AG09319 (cell line): Measurements from ENCODE around the gene MAP2.
A peak's percentile ranks its signal among the peaks of the same experiment; 100 is the strongest.

ENCODE experiments used
- DNase-seq: peaks from one replicate; pipeline ENCODE4 v3.0.0-alpha.2; 2010; ENCODE audit warnings: low read depth; ENCODE audit errors: extremely low read depth
- CTCF ChIP-seq: IDR thresholded peaks from 2 replicates; pipeline ENCODE4 v1.5.1; 2011; ENCODE audit warnings: low read depth, mild to moderate bottlenecking, inconsistent platforms, low read length, moderate library complexity

MAP2 gene

DNA sequence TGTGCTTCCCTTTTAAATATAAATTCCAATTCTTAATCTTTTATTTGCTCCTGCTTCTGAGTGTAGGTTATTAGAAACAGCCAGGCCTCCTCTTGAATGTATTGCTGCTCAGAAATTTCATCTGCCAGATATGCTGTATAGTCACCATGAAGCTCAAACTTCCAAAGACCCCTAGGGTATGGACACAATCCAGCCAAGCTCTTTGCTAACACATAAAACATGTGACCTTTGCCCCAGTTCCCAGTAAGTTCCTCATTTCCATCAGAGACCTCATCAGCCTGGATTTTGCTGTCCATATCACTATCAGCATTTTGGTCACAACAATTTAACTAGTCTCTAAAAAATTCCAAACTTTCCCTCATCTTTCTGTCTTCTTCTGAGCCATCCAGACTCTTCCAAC is 75.2 kb downstream of the MAP2 start:
- no peak for DNase-seq
- no peak for TF ChIP-seq CTCF

- TF ChIP-seq CTCF = no peak
- DNase-seq = no peak
Measured at GRCh38 chr2:209501579-209501978, 77.7 kb downstream of the MAP2 start.

DNA sequence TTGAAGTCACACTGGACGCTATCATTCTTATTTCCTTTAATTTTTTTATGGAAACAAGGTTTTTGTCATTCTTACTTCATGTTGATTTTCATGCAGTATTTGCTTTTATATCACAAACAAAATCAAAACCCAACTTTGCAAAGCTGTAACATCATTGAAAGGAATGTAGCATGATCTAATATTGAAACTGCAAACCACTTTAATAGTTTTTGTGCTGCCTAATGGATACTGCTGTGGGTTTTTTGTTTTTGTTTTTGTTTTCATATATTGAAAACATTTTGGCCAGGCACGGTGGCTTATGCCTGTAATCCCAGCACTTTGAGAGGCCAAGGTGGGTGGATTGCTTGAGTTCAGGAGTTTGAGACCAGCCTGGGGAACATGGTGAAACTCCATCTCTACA is 81.6 kb downstream of the MAP2 start:
- DNase-seq = no peak
- TF ChIP-seq CTCF = no peak

DNA sequence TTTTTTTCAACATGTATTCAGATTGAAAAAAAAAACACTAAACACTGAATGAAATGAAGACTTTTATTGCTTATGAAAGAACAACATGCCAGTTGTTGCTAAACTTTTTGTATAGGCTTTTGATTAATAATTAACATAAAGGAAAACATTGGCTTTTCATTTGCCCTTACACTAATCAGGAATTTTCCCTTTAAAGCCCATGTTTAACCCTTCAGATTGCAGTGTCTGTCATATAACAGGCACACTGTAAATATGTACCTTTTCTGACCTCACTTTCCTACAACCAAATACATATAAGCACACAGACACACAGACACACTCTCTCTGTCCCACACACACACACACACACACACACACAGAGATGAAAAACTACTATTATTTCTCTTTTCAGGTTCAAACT is 84.4 kb downstream of the MAP2 start:
- TF ChIP-seq CTCF = no peak
- no peak for DNase-seq

DNA sequence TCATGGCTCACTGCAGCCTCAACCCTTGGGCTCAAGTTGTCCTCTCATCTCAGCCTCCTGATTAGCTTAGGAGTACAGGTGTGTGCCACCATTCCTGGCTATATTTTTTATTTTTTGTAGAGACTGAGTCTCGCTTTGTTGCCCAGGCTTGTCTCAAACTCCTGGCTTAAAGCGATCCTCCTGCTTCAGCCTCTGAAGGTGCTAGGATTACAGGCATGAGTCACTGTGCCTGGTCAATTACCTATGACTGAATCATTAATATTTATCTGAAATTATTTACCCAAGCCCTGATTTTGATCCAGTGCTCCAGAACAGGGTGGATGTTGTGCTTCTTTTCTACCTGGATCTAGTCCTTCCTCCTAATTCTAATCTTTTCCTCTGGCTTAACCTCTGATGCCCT is 87.8 kb downstream of the MAP2 start:
- no peak for DNase-seq
- no peak for TF ChIP-seq CTCF

- DNase-seq = peak; percentile 10
- no peak for TF ChIP-seq CTCF
Measured at GRCh38 chr2:209512971-209513370, 89.1 kb downstream of the MAP2 start.

GRCh38 chr2:209517436-209517835 is 93.6 kb downstream of the MAP2 start:
- DNase-seq = no peak
- TF ChIP-seq CTCF = no peak
